ENCODE measurements around the gene SHMT1. TPM values are rescaled to one million over a fixed set of nuclear protein-coding genes. Genes with fewer than 3 reads are reported as not detected.

Gene SHMT1
- total and polyA plus RNA-seq, 8 donors: 23.3 to 45.3 (median 26.9) TPM

GRCh38 chr17:18327556-18327955 lies 35.8 kb downstream of the SHMT1 start:
- ATAC-seq: no peak

GRCh38 chr17:18327093-18327492 lies 36.3 kb downstream of the SHMT1 start:
- ATAC-seq: no peak
- intact Hi-C loops (cut with DNase I): no loop called here

More at GRCh38 chr17:18327556-18327955, 35.8 kb downstream of the SHMT1 start:
- Histone ChIP-seq H3K9me3 (no peaks in the 10 kb centered on the region), H3K36me3 (peaks cover 0 to 100% of the 10 kb centered on the region in 2 donors), H3K27me3 (no peaks in the 10 kb centered on the region), H3K4me3 (no peak overlapping the region), H3K27ac (no peak overlapping the region), H3K4me1 (peaks cover 0 to 10% of the 10 kb centered on the region in 2 donors)
- DNase-seq: no peak
- TF ChIP-seq CTCF (IDR thresholded peaks at IDR 0.05): no peak
- intact Hi-C loops (cut with DNase I): no loop called here

GRCh38 chr17:18326572-18326971 lies 36.8 kb downstream of the SHMT1 start:
- peaks cover 0 to 13% of the 10 kb centered on the region in 2 donors for H3K4me1 ChIP-seq
- H3K27ac ChIP-seq: no peak overlapping the region
- ATAC-seq (no peak), DNase-seq (no peak)
- H3K36me3 ChIP-seq: peaks cover 0 to 95% of the 10 kb centered on the region in 2 donors
- no peaks in the 10 kb centered on the region for H3K27me3 ChIP-seq
- no peak overlapping the region for H3K4me3 ChIP-seq
- intact Hi-C loops (cut with DNase I): no loop called here
- TF ChIP-seq CTCF (IDR thresholded peaks at IDR 0.05): no peak
- no peaks in the 10 kb centered on the region for H3K9me3 ChIP-seq

More at GRCh38 chr17:18327093-18327492, 36.3 kb downstream of the SHMT1 start:
- DNase-seq: no peak
- Histone ChIP-seq H3K36me3 (peaks cover 0 to 100% of the 10 kb centered on the region in 2 donors), H3K27ac (no peak overlapping the region), H3K4me3 (no peak overlapping the region), H3K4me1 (peaks cover 0 to 10% of the 10 kb centered on the region in 2 donors), H3K27me3 (no peaks in the 10 kb centered on the region), H3K9me3 (no peaks in the 10 kb centered on the region)
- no peak for TF ChIP-seq CTCF (IDR thresholded peaks at IDR 0.05)

- no peaks in the 10 kb centered on the region for H3K9me3 ChIP-seq
- H3K27me3 ChIP-seq: no peaks in the 10 kb centered on the region
- intact Hi-C loops (cut with DNase I): no loop called here
- no peak overlapping the region for H3K27ac ChIP-seq
- ATAC-seq (no peak), DNase-seq (no peak)
- H3K4me1 ChIP-seq: peaks cover 0 to 18% of the 10 kb centered on the region in 2 donors
- no peak overlapping the region for H3K4me3 ChIP-seq
- peaks cover 0 to 95% of the 10 kb centered on the region in 2 donors for H3K36me3 ChIP-seq
- no peak for TF ChIP-seq CTCF (IDR thresholded peaks at IDR 0.05)
Measured at GRCh38 chr17:18326039-18326438, 37.3 kb downstream of the SHMT1 start.

- intact Hi-C loops (cut with DNase I): no loop called here
- H3K36me3 ChIP-seq: peaks cover 0 to 95% of the 10 kb centered on the region in 2 donors
- H3K4me3 ChIP-seq: no peak overlapping the region
- ATAC-seq (no peak), DNase-seq (peak in 1 of 4 donors; percentile 57)
- H3K27ac ChIP-seq: peak overlapping the region in 1 of 2 donors; percentile 7
- no peaks in the 10 kb centered on the region for H3K9me3 ChIP-seq
- peaks cover under 1 to 35% of the 10 kb centered on the region in 2 donors for H3K4me1 ChIP-seq
- no peak for TF ChIP-seq CTCF (IDR thresholded peaks at IDR 0.05)
- no peaks in the 10 kb centered on the region for H3K27me3 ChIP-seq
Measured at GRCh38 chr17:18324140-18325050, 39.0 kb downstream of the SHMT1 start.
